Lower leg skin (tissue), 4 donors: ENCODE measurements around the gene NUP62. TPM values are rescaled to one million over a fixed set of nuclear protein-coding genes. Genes with fewer than 3 reads are reported as not detected.

ENCODE experiments used
- DNase-seq, 2 donors: peaks; one replicate each; pipeline ENCODE4 v3.0.0-alpha.2; 2019; ENCODE audit warnings: low spot score in 2 of 2
- H3K4me3 ChIP-seq: fragments of 200-600 bp; sonication (generic); 2 replicates; pipeline ENCODE4 v1.5.1; 2017; ENCODE audit warnings: mild to moderate bottlenecking, low read depth; ENCODE audit not compliant: poor library complexity, severe bottlenecking
- POLR2A ChIP-seq, 2 donors: fragments of 450-650 bp; IDR thresholded peaks; one replicate each; pipeline ENCODE4 v1.6.1; 2016 to 2017; ENCODE audit warnings: antibody characterized with exemption in 2 of 2, mild to moderate bottlenecking in 1 of 2, moderate library complexity in 1 of 2
- WGBS, 2 donors: methylation state at CpG; one replicate each; pipeline ENCODE4 v1.1.5; 2018; 5-methylcytosine and 5-hydroxymethylcytosine counted together
- intact Hi-C: fragments of 100-400 bp; cut with DNase I; formaldehyde crosslinking; loops from one replicate; pipeline ENCODE4 v1.15.0; 2023; ENCODE audit warnings: low total_unique reads
- total RNA-seq, 4 donors: library from RNA; depleted of rRNA; stranded (reverse); fragments of >200 nt; gene quantifications; one replicate each; pipeline ENCODE4 v1.1.0, GENCODE V29; 2016
- TF ChIP-seq, protein P1 (sequence below), 3 donors: fragments of 450-650 bp; IDR thresholded peaks; one replicate each; pipeline ENCODE4 v1.5.1; 2016; ENCODE audit warnings: antibody characterized with exemption in 3 of 3, mild to moderate bottlenecking in 3 of 3, moderate library complexity in 2 of 3

NUP62 gene
- total RNA-seq, 4 donors from 2014 or later: 36.4 to 45.5 (median 41.1) TPM

DNA sequence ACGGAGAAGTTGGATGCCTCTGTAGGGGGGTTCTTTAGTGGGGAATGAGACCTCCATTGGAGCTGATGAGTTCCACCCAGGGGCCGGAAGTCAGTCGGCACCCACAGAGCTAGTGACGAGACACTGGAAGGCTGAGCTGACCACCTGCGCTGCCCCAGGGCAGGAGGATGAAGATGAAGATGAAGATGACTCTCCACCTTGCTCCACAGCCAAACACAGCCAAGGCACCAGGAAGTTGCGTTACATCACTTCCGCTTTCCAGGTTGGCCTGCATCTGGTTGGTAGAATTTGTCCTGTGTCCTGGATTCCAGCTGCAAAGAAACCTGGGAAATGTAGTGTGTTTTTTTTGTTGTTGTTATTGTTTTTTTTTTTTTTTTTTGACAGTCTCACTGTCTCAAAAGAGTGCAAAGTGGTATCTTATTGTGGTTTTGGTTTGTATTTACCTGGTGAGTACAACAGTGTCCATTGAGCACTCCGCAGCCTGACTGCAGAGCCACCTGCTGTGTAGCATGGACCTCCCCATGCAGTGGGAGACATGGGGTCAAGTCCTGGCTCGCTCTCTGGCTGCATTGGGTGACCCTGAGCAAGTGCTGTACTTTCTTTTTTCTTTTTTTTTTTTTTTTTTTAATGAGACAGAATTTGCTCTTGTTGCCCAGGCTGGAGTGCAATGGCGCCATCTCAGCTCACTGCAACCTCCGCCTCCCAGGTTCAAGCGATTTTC, 49.9 kb downstream of the NUP62 start:
- intact Hi-C loops: no loop called here
- no peak for DNase-seq
- WGBS, 2 donors: 92 to 95% methylated on average over 12 of the region's 12 CpGs
- no peak for TF ChIP-seq POLR2A (IDR thresholded peaks at IDR 0.05)
- TF ChIP-seq, protein P1, sequence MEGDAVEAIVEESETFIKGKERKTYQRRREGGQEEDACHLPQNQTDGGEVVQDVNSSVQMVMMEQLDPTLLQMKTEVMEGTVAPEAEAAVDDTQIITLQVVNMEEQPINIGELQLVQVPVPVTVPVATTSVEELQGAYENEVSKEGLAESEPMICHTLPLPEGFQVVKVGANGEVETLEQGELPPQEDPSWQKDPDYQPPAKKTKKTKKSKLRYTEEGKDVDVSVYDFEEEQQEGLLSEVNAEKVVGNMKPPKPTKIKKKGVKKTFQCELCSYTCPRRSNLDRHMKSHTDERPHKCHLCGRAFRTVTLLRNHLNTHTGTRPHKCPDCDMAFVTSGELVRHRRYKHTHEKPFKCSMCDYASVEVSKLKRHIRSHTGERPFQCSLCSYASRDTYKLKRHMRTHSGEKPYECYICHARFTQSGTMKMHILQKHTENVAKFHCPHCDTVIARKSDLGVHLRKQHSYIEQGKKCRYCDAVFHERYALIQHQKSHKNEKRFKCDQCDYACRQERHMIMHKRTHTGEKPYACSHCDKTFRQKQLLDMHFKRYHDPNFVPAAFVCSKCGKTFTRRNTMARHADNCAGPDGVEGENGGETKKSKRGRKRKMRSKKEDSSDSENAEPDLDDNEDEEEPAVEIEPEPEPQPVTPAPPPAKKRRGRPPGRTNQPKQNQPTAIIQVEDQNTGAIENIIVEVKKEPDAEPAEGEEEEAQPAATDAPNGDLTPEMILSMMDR (IDR thresholded peaks at IDR 0.05): no peak
- H3K4me3 ChIP-seq: no peak overlapping the region

GRCh38 chr19:49878744-49879070, 50.6 kb downstream of the NUP62 start:
- WGBS, 2 donors: 73 to 77% methylated on average over 9 of the region's 9 CpGs
- DNase-seq: no peak
- no peak for TF ChIP-seq POLR2A (IDR thresholded peaks at IDR 0.05)
- TF ChIP-seq, protein P1 (IDR thresholded peaks at IDR 0.05): no peak
- intact Hi-C loops: no loop called here
- no peak overlapping the region for H3K4me3 ChIP-seq

DNA sequence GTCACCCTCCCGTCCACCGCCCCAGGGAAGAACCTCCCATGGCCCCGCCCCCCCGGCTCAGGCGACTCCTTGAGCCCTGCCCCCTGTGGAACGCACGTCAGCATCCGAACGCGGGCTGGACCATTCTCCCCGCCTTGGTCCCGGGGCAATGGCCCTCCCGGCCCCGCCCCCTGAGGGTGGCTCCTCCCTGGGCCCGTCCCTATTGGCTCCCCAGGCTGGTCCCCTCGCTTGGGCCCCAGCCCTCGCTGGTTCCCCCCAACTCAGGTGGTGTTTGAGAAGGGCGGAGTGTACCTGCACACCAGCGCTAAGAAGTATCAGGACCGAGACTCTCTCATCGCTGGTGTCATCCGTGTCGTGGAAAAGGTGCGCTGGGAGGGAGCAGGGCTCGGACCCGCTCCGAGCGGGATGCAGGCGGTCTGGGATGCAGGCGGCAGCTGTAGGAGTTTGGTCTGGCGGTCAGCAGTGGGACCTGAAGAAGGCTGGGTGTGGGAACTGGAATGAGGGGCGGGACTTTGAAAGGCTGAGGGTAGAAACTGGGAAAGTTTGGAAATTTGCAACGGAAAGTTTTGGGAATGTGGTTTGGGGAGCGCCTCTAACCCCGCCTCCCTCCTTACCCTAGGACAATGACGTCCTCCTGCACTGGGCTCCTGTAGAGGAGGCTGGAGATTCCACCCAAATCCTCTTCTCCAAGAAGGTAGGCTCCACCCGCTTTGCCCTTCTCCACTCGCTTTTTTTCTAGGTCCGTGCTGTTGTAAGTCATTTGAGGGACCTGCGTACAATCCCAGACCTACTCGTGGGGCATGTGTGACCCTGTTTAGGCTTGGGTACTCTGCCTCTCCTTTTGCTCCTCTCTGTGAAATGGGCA, 51.2 kb downstream of the NUP62 start:
- 6 to 7% methylated on average over 39 to 41 of the region's 41 CpGs for WGBS, 2 donors
- intact Hi-C loops: no loop called here
- DNase-seq: peak; percentile 98 to 100
- TF ChIP-seq POLR2A (IDR thresholded peaks at IDR 0.05): no peak
- TF ChIP-seq, protein P1 (IDR thresholded peaks at IDR 0.05): no peak
- H3K4me3 ChIP-seq: peak overlapping the region; percentile 51

DNA sequence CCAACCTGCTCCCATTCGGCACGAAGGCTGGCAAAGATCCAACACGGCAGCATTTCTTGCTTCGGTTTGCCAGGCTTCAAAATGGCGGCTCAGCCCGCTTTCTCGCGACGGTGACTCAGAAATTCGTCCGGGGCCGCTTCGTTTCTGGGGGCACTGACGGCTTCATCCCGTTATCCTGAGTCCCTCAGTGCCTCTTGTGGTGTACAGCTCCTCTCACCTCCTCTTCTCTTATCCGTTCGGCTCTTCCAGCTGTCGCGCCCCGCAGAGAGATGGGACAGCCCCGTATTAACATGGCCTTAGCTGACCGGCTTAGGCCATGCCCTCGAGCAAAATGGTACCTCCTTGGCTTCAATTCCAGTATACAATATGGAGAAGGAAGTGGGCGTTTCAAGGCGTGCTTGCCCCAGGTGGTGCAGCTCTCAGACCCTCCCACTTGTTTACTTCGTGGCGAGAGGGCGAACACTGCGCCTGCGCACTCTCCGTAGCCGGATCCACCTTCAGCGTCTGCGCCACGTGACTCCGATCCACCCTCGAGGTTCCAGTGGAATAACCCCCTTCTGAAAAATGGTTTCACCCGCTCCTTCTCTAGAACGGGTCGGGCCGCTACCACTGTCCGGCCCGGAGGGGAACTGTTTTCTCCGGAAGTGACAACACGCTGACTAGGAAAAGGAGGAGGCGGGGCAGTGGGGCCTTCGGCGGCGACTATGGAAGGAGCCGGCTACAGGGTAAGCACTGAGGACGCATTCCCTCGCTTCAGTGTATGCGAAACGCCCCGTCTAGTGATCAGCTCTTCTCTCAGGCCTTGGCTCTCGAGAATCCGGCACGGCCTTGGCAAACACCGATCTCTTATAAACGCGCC, 52.1 kb downstream of the NUP62 start, which contains the start of the genes AKT1S1 and TBC1D17:
Gene AKT1S1, minus strand, starts transcription at position 336 of the 859 bp plus-strand sequence. CDS start 4,060 bp downstream, outside the sequence.
Gene TBC1D17, plus strand, starts transcription at position 683 of the 859 bp plus-strand sequence. Its CDS starts 22 bp downstream, at position 705.
- peak in 1 of 2 donors; percentile 95 for TF ChIP-seq POLR2A (IDR thresholded peaks at IDR 0.05)
- TF ChIP-seq, protein P1 (IDR thresholded peaks at IDR 0.05): no peak
- H3K4me3 ChIP-seq: peak within 1 kb of the TSS; percentile 72
- intact Hi-C loops: no loop called here
- DNase-seq: peak; percentile 100
- WGBS, 2 donors: 1% methylated on average over 61 of the region's 61 CpGs

- no peak for TF ChIP-seq POLR2A (IDR thresholded peaks at IDR 0.05)
- TF ChIP-seq, protein P1 (IDR thresholded peaks at IDR 0.05): no peak
Observed at GRCh38 chr19:49876422-49877019, 52.8 kb downstream of the NUP62 start.

More at GRCh38 chr19:49876422-49877019, 52.8 kb downstream of the NUP62 start:
- DNase-seq: peak; percentile 98 to 100
- peak overlapping the region; percentile 72 for H3K4me3 ChIP-seq
- WGBS, 2 donors: 0 to 1% methylated on average over 40 to 42 of the region's 46 CpGs
- intact Hi-C loops: no loop called here
